Suprapubic skin (tissue), 4 donors: ENCODE measurements around the gene PTPRCAP. TPM values are rescaled to one million over a fixed set of nuclear protein-coding genes. Genes with fewer than 3 reads are reported as not detected.

Experiments
- DNase-seq, 2 donors: peaks; one replicate each; pipeline ENCODE4 v3.0.0-alpha.2; 2019; ENCODE audit warnings: low spot score in 2 of 2
- H3K27ac ChIP-seq: fragments of 200-600 bp; sonication (generic); one replicate; pipeline ENCODE4 v1.5.1; 2019
- H3K27me3 ChIP-seq: fragments of 200-600 bp; sonication (generic); one replicate; pipeline ENCODE4 v1.5.1; 2019
- H3K36me3 ChIP-seq: fragments of 200-600 bp; sonication (generic); one replicate; pipeline ENCODE4 v1.5.1; 2019
- H3K4me1 ChIP-seq: fragments of 200-600 bp; sonication (generic); one replicate; pipeline ENCODE4 v1.5.1; 2019
- H3K4me3 ChIP-seq: fragments of 200-600 bp; sonication (generic); one replicate; pipeline ENCODE4 v1.5.1; 2019; ENCODE audit warnings: mild to moderate bottlenecking
- H3K9me3 ChIP-seq: fragments of 200-600 bp; sonication (generic); one replicate; pipeline ENCODE4 v1.5.1; 2019
- CTCF ChIP-seq, 2 donors: fragments of 200-600 bp in 1 of 2; fragments of 450-650 bp in 1 of 2; sonication (generic) in 1 of 2; IDR thresholded peaks; one replicate each; pipeline ENCODE4 v1.5.1; 2016 to 2019; ENCODE audit warnings: antibody characterized with exemption in 2 of 2, mild to moderate bottlenecking in 1 of 2, moderate library complexity in 1 of 2
- EP300 ChIP-seq: sonication (generic); formaldehyde crosslinking; IDR thresholded peaks from one replicate; pipeline ENCODE4 v1.6.1; 2017; ENCODE audit warnings: antibody characterized with exemption
- POLR2A ChIP-seq, 2 donors: fragments of 450-650 bp; IDR thresholded peaks; one replicate each; pipeline ENCODE4 v1.6.1; 2017; ENCODE audit warnings: antibody characterized with exemption in 2 of 2, mild to moderate bottlenecking in 2 of 2, moderate library complexity in 2 of 2
- POLR2AphosphoS5 ChIP-seq, 3 donors: sonication (generic); formaldehyde crosslinking; IDR thresholded peaks; one replicate each; pipeline ENCODE4 v1.6.1; 2017; ENCODE audit warnings: antibody characterized with exemption in 3 of 3
- WGBS: methylation state at CpG from one replicate; pipeline ENCODE4 v1.1.5; 2018; 5-methylcytosine and 5-hydroxymethylcytosine counted together
- total RNA-seq, 4 donors: library from RNA; depleted of rRNA; stranded (reverse); fragments of >200 nt; gene quantifications; one replicate each; pipeline ENCODE4 v1.1.0, GENCODE V29; 2016

The PTPRCAP gene
- total RNA-seq, 4 donors from 2014 or later = 0.59 to 4.3 (median 2.0) TPM

GRCh38 chr11:67408437-67409200 lies 28.9 kb downstream of the PTPRCAP start:
- DNase-seq = no peak
- peaks cover 29% of the 10 kb centered on the region for H3K4me1 ChIP-seq
- WGBS = 54% methylated on average over 4 of the region's 18 CpGs
- TF ChIP-seq CTCF (IDR thresholded peaks at IDR 0.05) = no peak
- no peak for TF ChIP-seq POLR2AphosphoS5 (IDR thresholded peaks at IDR 0.05)
- TF ChIP-seq EP300 = no peak
- TF ChIP-seq POLR2A (IDR thresholded peaks at IDR 0.05) = no peak
- peak overlapping the region; percentile 5 for H3K4me3 ChIP-seq
- peaks cover 43% of the 10 kb centered on the region for H3K27me3 ChIP-seq
- H3K36me3 ChIP-seq = no peaks in the 10 kb centered on the region
- H3K9me3 ChIP-seq = no peaks in the 10 kb centered on the region
- no peak overlapping the region for H3K27ac ChIP-seq

- TF ChIP-seq EP300 (no peak), POLR2AphosphoS5 (IDR thresholded peaks at IDR 0.05) (no peak), CTCF (IDR thresholded peaks at IDR 0.05) (no peak)
- no peak overlapping the region for H3K4me3 ChIP-seq
- no peaks in the 10 kb centered on the region for H3K9me3 ChIP-seq
- H3K4me1 ChIP-seq = peaks cover 32% of the 10 kb centered on the region
- no peak overlapping the region for H3K27ac ChIP-seq
- H3K36me3 ChIP-seq = no peaks in the 10 kb centered on the region
- WGBS = 59% methylated on average over 11 of the region's 12 CpGs
- peaks cover 42% of the 10 kb centered on the region for H3K27me3 ChIP-seq
- DNase-seq = no peak
These were observed 29.8 kb downstream of the PTPRCAP start for GRCh38 chr11:67407688-67408163.

GRCh38 chr11:67406969-67407687 lies 30.4 kb downstream of the PTPRCAP start:
- DNase-seq = no peak
- 31% methylated on average over 8 of the region's 12 CpGs for WGBS
- Histone ChIP-seq H3K4me1 (peaks cover 38% of the 10 kb centered on the region), H3K36me3 (no peaks in the 10 kb centered on the region), H3K27ac (no peak overlapping the region), H3K27me3 (peaks cover 36% of the 10 kb centered on the region), H3K9me3 (no peaks in the 10 kb centered on the region), H3K4me3 (no peak overlapping the region)
- TF ChIP-seq EP300 (no peak), POLR2AphosphoS5 (IDR thresholded peaks at IDR 0.05) (no peak), POLR2A (IDR thresholded peaks at IDR 0.05) (no peak), CTCF (IDR thresholded peaks at IDR 0.05) (no peak)

GRCh38 chr11:67406420-67406968 lies 31.0 kb downstream of the PTPRCAP start:
- Histone ChIP-seq H3K9me3 (no peaks in the 10 kb centered on the region), H3K36me3 (no peaks in the 10 kb centered on the region), H3K27ac (no peak overlapping the region), H3K4me3 (no peak overlapping the region), H3K4me1 (peaks cover 41% of the 10 kb centered on the region), H3K27me3 (peaks cover 30% of the 10 kb centered on the region)
- no peak for TF ChIP-seq POLR2AphosphoS5 (IDR thresholded peaks at IDR 0.05)
- TF ChIP-seq CTCF (IDR thresholded peaks at IDR 0.05) = no peak
- TF ChIP-seq EP300 = no peak
- TF ChIP-seq POLR2A (IDR thresholded peaks at IDR 0.05) = no peak
- WGBS = 74% methylated on average over 3 of the region's 18 CpGs
- no peak for DNase-seq
